BLaER1 (cell line): Measurements from ENCODE around the gene C1R.

Experiments
- H3K27ac ChIP-seq: shearing (Covaris generic); formaldehyde crosslinking; 2 replicates; pipeline ENCODE4 v1.8.1; 2022
- H3K27me3 ChIP-seq: shearing (Covaris generic); formaldehyde crosslinking; 2 replicates; pipeline ENCODE4 v1.8.1; 2022
- H3K36me3 ChIP-seq: shearing (Covaris generic); formaldehyde crosslinking; 2 replicates; pipeline ENCODE4 v1.8.1; 2022
- H3K4me1 ChIP-seq: shearing (Covaris generic); formaldehyde crosslinking; 2 replicates; pipeline ENCODE4 v1.8.1; 2022
- H3K4me2 ChIP-seq: shearing (Covaris generic); formaldehyde crosslinking; 2 replicates; pipeline ENCODE4 v1.8.1; 2022
- H3K4me3 ChIP-seq: shearing (Covaris generic); formaldehyde crosslinking; 2 replicates; pipeline ENCODE4 v1.8.1; 2022
- H3K9ac ChIP-seq: shearing (Covaris generic); formaldehyde crosslinking; 2 replicates; pipeline ENCODE4 v1.8.1; 2022
- H3K9me3 ChIP-seq: shearing (Covaris generic); formaldehyde crosslinking; 2 replicates; pipeline ENCODE4 v1.8.1; 2022
- H4K20me1 ChIP-seq: shearing (Covaris generic); formaldehyde crosslinking; 2 replicates; pipeline ENCODE4 v1.8.1; 2022
- Cebpa-rat ChIP-seq: shearing (Covaris generic); IDR thresholded peaks from 2 replicates; pipeline ENCODE4 v1.8.1; 2022

Gene C1R

GRCh38 chr12:7129872-7130691 is 37.8 kb upstream of the C1R start, which contains the start of gene CLSTN3:
Gene CLSTN3, plus strand, starts transcription at chr12:7130371. Its CDS starts 278 bp downstream, at chr12:7130649.
- Histone ChIP-seq H3K4me1 (peaks cover 40% of the 10 kb centered on the region), H3K27ac (peak within 1 kb of the TSS; percentile 74), H3K27me3 (no peaks in the 10 kb centered on the region), H4K20me1 (peaks cover 12% of the 10 kb centered on the region; the same call in 1 of the 2 replicates), H3K9ac (peak within 1 kb of the TSS; percentile 84), H3K9me3 (no peaks in the 10 kb centered on the region), H3K4me2 (peak within 1 kb of the TSS; percentile 97), H3K36me3 (peaks cover 20% of the 10 kb centered on the region), H3K4me3 (peak within 1 kb of the TSS; percentile 88)
- no peak for TF ChIP-seq Cebpa-rat

- Histone ChIP-seq H3K9me3 (no peaks in the 10 kb centered on the region), H3K27ac (peak overlapping the region; percentile 73), H4K20me1 (peaks cover 12% of the 10 kb centered on the region; the same call in 1 of the 2 replicates), H3K36me3 (peaks cover 13% of the 10 kb centered on the region), H3K4me3 (peak overlapping the region; percentile 88), H3K9ac (peak overlapping the region; percentile 84), H3K27me3 (no peaks in the 10 kb centered on the region), H3K4me1 (peaks cover 40% of the 10 kb centered on the region), H3K4me2 (peak overlapping the region; percentile 97)
- no peak for TF ChIP-seq Cebpa-rat
These were observed 37.1 kb upstream of the C1R start for GRCh38 chr12:7129287-7129871.

- peaks cover 12% of the 10 kb centered on the region; the same call in 1 of the 2 replicates for H4K20me1 ChIP-seq
- TF ChIP-seq Cebpa-rat, result no peak
- peak within 1 kb of the TSS; percentile 84 for H3K9ac ChIP-seq
- H3K36me3 ChIP-seq, result peaks cover 8% of the 10 kb centered on the region
- no peaks in the 10 kb centered on the region for H3K27me3 ChIP-seq
- H3K4me1 ChIP-seq, result peaks cover 40% of the 10 kb centered on the region
- H3K4me2 ChIP-seq, result peak within 1 kb of the TSS; percentile 97
- no peaks in the 10 kb centered on the region for H3K9me3 ChIP-seq
- peak within 1 kb of the TSS; percentile 88 for H3K4me3 ChIP-seq
- H3K27ac ChIP-seq, result peak within 1 kb of the TSS; percentile 73
These were observed 36.5 kb upstream of the C1R start, which contains the start of gene RBP5 for GRCh38 chr12:7128681-7129286. Gene RBP5, minus strand, starts transcription at chr12:7128889. Its CDS starts 114 bp downstream, at chr12:7128775.

- Histone ChIP-seq H3K27ac (no peak overlapping the region), H3K9me3 (no peaks in the 10 kb centered on the region), H3K9ac (no peak overlapping the region), H3K4me1 (peaks cover 36% of the 10 kb centered on the region), H3K4me3 (no peak overlapping the region), H3K27me3 (no peaks in the 10 kb centered on the region), H3K4me2 (no peak overlapping the region), H4K20me1 (peaks cover 9% of the 10 kb centered on the region; the same call in 1 of the 2 replicates), H3K36me3 (peaks cover under 1% of the 10 kb centered on the region; the same call in 1 of the 2 replicates)
- no peak for TF ChIP-seq Cebpa-rat
These were observed 35.8 kb upstream of the C1R start for GRCh38 chr12:7127916-7128626.

DNA sequence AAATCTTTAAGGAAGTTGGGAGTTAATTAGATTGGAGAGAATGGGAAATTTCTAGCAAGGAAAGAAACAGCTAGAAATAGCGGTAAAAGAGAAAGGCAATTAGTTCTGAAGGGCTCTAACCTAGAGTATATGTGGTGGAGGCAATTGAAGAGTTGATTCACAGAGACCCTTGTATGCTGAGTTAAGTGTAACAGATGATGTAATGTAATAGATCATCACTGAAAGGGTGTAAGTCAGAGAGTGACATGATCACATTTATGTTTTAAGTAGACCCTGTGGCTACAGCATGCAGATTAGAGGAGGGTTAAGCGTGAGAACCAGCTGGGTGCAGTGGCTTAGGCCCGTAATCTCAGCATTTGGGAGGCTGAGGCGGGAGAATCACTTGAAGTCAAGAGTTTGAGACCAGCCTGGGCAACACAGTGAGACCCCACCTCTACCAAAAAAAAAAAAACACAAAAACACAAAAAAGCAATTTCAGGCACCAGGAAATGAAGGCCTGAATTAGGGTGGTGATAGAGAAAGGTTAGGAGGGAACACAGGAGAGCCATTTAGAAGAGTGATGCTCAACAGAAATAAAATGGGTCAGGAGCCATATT is 33.5 kb upstream of the C1R start:
- H3K27ac ChIP-seq, result no peak overlapping the region
- H3K4me2 ChIP-seq, result no peak overlapping the region
- H3K36me3 ChIP-seq, result no peaks in the 10 kb centered on the region
- TF ChIP-seq Cebpa-rat, result no peak
- no peaks in the 10 kb centered on the region for H3K9me3 ChIP-seq
- H3K27me3 ChIP-seq, result no peaks in the 10 kb centered on the region
- no peak overlapping the region for H3K4me3 ChIP-seq
- H3K9ac ChIP-seq, result no peak overlapping the region
- peaks cover 12% of the 10 kb centered on the region for H3K4me1 ChIP-seq
- no peaks in the 10 kb centered on the region for H4K20me1 ChIP-seq

DNA sequence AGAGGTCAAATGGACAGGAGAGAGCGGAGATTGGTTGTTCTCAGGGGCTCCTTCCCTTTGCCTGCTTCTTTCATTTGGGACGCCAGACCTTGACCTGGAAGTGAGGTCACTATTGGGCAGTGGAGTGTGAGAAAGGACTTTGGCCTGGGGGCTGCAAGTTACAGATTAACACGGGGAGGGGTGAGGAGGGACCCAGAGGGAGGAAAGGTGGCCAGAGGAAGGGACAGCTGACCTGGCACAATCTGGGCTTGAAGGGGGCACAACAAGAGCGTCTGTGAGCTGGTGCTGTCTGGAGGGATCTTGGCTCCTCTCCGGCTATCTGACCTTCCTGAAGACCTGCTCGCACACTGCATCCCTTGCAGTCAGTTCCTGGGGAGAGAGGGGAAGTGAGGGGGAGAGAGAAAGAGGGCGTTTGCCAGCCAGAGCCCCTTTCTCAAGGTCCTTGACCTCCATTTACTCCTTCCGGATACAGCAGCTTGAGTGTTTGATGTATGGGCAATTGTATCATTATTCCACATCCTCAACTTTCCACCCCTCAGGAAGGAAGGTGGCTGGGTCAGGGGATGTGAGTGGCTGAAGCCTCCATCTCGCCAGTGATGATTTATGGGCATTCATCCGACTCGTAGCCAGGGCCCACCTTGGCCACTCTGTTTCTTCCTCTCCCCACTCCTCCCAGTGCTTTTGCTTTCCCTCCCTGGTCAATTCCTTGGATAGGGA is 31.7 kb upstream of the C1R start:
- Histone ChIP-seq H3K27me3 (no peaks in the 10 kb centered on the region), H3K9me3 (no peaks in the 10 kb centered on the region), H4K20me1 (no peaks in the 10 kb centered on the region), H3K4me1 (peaks cover 3% of the 10 kb centered on the region), H3K4me2 (no peak overlapping the region), H3K4me3 (no peak overlapping the region), H3K27ac (no peak overlapping the region), H3K9ac (no peak overlapping the region), H3K36me3 (no peaks in the 10 kb centered on the region)
- no peak for TF ChIP-seq Cebpa-rat

- no peaks in the 10 kb centered on the region for H3K36me3 ChIP-seq
- no peak overlapping the region for H3K4me2 ChIP-seq
- H3K4me3 ChIP-seq, result no peak overlapping the region
- no peaks in the 10 kb centered on the region for H3K4me1 ChIP-seq
- TF ChIP-seq Cebpa-rat, result no peak
- no peaks in the 10 kb centered on the region for H3K27me3 ChIP-seq
- no peaks in the 10 kb centered on the region for H4K20me1 ChIP-seq
- H3K27ac ChIP-seq, result no peak overlapping the region
- H3K9me3 ChIP-seq, result no peaks in the 10 kb centered on the region
- no peak overlapping the region for H3K9ac ChIP-seq
These were observed 30.8 kb upstream of the C1R start for GRCh38 chr12:7122811-7123769.

DNA sequence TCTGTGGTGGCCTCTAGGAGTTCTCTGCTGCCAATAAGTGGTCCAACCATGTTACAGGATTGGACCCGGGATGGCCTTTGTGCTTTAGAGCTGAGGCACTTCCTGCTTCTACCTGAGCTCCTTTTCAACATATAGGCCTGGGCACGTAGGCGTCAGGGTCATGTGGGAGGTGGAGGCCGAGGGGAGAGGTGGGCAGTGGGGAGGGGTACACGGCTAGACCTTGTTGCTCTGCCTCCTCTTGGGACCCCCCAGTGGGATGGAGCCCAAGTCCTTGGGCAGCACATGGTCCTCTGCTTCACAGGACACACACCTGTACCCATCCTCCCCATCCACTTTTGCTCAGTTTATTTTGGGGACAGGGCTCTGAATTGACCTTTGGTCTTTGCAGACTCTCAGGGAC is 29.1 kb upstream of the C1R start:
- no peaks in the 10 kb centered on the region for H3K36me3 ChIP-seq
- H4K20me1 ChIP-seq, result no peaks in the 10 kb centered on the region
- no peaks in the 10 kb centered on the region for H3K4me1 ChIP-seq
- no peak overlapping the region for H3K27ac ChIP-seq
- no peak overlapping the region for H3K4me3 ChIP-seq
- TF ChIP-seq Cebpa-rat, result no peak
- no peak overlapping the region for H3K9ac ChIP-seq
- no peak overlapping the region for H3K4me2 ChIP-seq
- no peaks in the 10 kb centered on the region for H3K27me3 ChIP-seq
- no peaks in the 10 kb centered on the region for H3K9me3 ChIP-seq
